ELR (cell line): ENCODE measurements around the gene ZNF653.
"Not testable (repeated sequence)": the region's sequence is repeated elsewhere in the genome, so short reads cannot be mapped to it uniquely, and the experiment has no call there.

Source experiments
- DNase-seq: peaks from one replicate; pipeline ENCODE4 v3.0.0-alpha.2; 2015; ENCODE audit warnings: low read depth

Gene ZNF653

GRCh38 chr19:11456659-11457058 is 49.0 kb downstream of the ZNF653 start:
- no peak for DNase-seq

- DNase-seq, result not testable (repeated sequence)
Observed at GRCh38 chr19:11455233-11455554, 50.4 kb downstream of the ZNF653 start.

GRCh38 chr19:11453468-11454341 is 51.9 kb downstream of the ZNF653 start:
- no peak for DNase-seq

GRCh38 chr19:11452620-11453310 is 52.9 kb downstream of the ZNF653 start:
- DNase-seq, result no peak

GRCh38 chr19:11451871-11452619 is 53.6 kb downstream of the ZNF653 start:
- no peak for DNase-seq

- no peak for DNase-seq
Observed at GRCh38 chr19:11451327-11451870, 54.2 kb downstream of the ZNF653 start.

GRCh38 chr19:11450570-11451326 is 54.9 kb downstream of the ZNF653 start:
- no peak for DNase-seq

GRCh38 chr19:11448923-11449554 is 56.6 kb downstream of the ZNF653 start:
- no peak for DNase-seq

GRCh38 chr19:11448410-11448809 is 57.2 kb downstream of the ZNF653 start:
- no peak for DNase-seq

- DNase-seq, result no peak
Observed at GRCh38 chr19:11447347-11448262, 58.0 kb downstream of the ZNF653 start.

GRCh38 chr19:11446652-11447301 is 58.9 kb downstream of the ZNF653 start:
- DNase-seq, result peak; percentile 55

GRCh38 chr19:11446271-11446651 is 59.4 kb downstream of the ZNF653 start:
- no peak for DNase-seq

- DNase-seq, result no peak
Observed at GRCh38 chr19:11445141-11445540, 60.5 kb downstream of the ZNF653 start.

GRCh38 chr19:11444059-11444458 is 61.6 kb downstream of the ZNF653 start:
- no peak for DNase-seq

GRCh38 chr19:11437955-11438354 is 67.7 kb downstream of the ZNF653 start:
- DNase-seq, result no peak

GRCh38 chr19:11435833-11436313 is 69.8 kb downstream of the ZNF653 start:
- peak; percentile 56 for DNase-seq

GRCh38 chr19:11435057-11435832 is 70.4 kb downstream of the ZNF653 start, which contains the start of the genes ODAD3 and PRKCSH:
Gene ODAD3 (minus strand): TSS chr19:11435121. CDS start chr19:11435016, 105 bp downstream.
Gene PRKCSH (plus strand): TSS chr19:11435635. CDS start chr19:11436118, 483 bp downstream.
- DNase-seq, result peak; percentile 100

GRCh38 chr19:11434703-11435056 is 71.0 kb downstream of the ZNF653 start:
- DNase-seq, result no peak
